ENCODE data around the gene NBEAL2. TPM values are rescaled to one million over a fixed set of nuclear protein-coding genes. Genes with fewer than 3 reads are reported as not detected.

Gene NBEAL2
- total RNA-seq, 1 donor = 3.5 TPM

DNA sequence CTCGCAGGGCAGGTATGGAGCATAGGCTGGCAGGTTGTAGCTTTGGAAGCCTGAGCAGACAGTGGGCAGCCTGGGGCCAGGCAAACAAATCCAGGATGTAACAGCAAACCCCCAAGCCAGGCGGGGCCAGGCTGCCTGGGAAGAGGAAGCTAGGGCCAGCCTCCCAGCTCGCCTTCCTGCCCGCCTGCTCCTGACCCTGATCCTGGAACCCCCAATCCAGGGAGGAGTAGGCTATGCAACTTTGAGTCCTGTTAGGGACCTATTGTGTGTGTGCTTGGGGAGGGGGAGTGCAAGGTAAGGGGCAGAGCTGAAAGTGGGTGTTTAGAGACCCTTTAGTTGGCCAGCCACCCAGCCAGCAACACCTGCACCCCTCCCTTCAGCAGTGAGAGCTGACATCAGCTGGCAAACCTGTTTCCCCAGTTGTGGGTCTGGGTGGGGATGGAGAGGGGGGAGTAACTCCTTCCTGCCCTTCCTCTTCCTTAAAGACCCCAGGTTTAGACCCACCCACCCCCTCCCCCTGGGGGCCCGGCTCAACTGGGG lies 2.5 kb downstream of the NBEAL2 start:
- H3K4me3 ChIP-seq (ENCODE audit: low read depth, low read length) = no peak overlapping the region
- no peak for DNase-seq (ENCODE audit: low read depth)
- TF ChIP-seq, protein P1, sequence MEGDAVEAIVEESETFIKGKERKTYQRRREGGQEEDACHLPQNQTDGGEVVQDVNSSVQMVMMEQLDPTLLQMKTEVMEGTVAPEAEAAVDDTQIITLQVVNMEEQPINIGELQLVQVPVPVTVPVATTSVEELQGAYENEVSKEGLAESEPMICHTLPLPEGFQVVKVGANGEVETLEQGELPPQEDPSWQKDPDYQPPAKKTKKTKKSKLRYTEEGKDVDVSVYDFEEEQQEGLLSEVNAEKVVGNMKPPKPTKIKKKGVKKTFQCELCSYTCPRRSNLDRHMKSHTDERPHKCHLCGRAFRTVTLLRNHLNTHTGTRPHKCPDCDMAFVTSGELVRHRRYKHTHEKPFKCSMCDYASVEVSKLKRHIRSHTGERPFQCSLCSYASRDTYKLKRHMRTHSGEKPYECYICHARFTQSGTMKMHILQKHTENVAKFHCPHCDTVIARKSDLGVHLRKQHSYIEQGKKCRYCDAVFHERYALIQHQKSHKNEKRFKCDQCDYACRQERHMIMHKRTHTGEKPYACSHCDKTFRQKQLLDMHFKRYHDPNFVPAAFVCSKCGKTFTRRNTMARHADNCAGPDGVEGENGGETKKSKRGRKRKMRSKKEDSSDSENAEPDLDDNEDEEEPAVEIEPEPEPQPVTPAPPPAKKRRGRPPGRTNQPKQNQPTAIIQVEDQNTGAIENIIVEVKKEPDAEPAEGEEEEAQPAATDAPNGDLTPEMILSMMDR (IDR thresholded peaks at IDR 0.05; ENCODE audit: insufficient read depth, low read depth, low read length) = no peak

DNA sequence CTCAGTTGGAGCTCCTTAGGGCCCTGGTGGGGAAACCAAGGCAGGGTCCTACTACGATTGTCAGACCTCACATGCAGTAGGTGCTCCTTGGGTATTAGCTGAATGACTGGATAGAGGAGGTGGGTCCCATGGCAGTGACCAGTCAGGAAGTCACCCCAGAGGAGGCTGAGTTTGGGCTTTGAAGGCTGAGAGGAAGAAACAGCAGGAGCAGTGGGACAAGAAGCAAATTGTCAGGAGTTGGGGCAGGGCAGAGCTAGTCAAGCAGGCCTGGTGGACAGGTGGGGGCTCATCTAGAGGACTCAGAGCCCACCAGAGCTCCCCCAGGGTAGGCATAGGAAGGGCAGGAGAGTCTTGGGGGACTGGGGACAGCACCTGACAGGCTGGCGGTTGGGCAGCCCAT lies 3.1 kb downstream of the NBEAL2 start:
- H3K4me3 ChIP-seq (ENCODE audit: low read depth, low read length) = no peak overlapping the region
- TF ChIP-seq, protein P1 (IDR thresholded peaks at IDR 0.05; ENCODE audit: insufficient read depth, low read depth, low read length) = no peak
- DNase-seq (ENCODE audit: low read depth) = no peak

DNA sequence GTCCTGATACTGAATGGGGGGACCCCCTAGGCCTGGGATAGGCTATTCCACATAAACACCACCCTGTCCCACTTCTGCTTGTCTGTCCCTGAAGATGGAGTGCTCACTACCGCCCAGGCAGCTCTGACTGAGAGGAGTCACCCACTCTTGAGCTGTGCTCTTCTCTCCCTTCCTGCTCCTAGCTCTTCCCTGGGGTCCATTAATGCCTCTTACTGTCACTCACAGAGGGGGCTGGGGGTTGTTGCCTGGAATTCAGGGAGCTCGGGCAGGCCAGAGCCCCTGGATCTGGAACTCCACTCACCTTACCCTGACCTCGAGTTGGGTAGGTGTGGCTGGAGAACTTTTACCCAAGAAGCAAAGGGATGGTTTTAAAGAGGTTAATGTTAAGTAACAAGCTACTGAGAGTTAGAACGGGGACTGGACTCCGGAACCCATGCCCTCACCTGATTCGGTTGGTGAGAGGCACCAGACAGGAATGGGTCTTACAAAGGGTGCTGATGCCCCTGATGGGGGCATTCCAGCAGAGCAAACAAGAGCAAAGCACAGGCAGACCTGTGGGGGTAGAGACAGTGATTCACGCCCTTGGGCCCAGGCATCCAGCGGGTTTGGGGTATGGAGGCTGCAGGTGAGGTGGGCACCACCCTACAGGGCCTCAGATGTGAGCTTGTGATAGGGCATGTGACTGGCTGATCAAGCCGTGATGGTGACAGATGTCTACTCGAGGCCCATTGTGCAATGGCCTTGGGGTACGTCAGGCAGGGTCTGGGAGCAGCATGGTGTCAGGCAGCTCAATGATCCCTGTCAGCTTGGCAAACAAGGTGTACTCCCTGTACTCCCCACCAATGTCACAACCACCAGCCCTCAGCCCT lies 5.4 kb downstream of the NBEAL2 start:
- no peak overlapping the region for H3K4me3 ChIP-seq (ENCODE audit: low read depth, low read length)
- no peak for DNase-seq (ENCODE audit: low read depth)
- TF ChIP-seq, protein P1 (IDR thresholded peaks at IDR 0.05; ENCODE audit: insufficient read depth, low read depth, low read length) = no peak

DNA sequence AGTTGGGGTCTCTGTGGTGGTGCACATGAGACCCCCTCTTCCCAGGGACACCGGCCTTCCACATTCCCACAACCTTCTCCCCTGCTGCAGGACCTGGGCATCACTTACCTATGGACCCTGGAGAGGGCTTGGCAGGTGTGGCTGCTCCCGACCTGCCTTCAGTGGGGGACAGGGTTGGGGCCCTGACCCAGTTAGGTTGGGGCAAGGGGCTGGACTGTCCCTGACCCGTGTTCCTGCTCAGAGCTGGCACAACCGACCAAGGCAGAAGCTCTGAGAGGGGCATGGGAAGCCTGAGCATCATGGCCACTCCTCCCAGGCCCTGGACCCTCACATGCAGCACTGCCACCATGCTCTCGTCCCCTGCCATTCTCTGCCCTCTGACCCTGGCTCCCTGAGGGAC lies 6.1 kb downstream of the NBEAL2 start:
- DNase-seq (ENCODE audit: low read depth) = no peak
- TF ChIP-seq, protein P1 (IDR thresholded peaks at IDR 0.05; ENCODE audit: insufficient read depth, low read depth, low read length) = no peak
- no peak overlapping the region for H3K4me3 ChIP-seq (ENCODE audit: low read depth, low read length)

DNA sequence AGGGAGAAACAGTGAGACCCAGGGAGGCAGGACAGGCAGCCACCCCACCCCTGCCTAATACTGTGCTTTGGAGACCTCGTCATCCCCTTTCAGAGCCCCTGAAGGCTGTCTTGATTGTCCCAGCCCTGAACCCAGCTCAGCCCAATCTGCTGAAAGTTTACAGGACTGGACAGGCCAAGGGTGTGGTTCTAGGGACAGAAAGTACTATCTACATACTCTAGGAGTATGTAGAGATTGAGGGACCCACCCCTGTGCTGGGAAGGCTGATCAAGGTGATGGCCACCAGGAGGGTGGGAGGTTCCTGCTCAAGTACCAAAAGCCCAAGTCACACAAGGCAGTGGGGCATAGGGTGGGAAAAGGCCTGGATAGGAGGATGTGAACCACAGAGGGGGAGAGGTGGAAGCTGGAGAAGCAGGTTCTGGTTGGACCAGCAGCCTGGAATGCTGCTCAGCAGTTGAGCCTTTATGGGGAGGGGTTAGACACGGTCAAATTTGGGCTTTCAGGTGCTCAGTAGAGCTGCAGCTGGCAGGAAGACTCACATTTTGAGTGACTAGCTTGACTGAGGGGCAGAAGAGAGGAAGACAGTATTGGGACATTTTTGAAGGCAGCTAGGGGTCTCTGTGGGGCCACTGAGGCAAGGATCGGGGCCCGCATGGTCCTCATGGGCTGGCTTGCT lies 6.7 kb downstream of the NBEAL2 start:
- TF ChIP-seq, protein P1 (IDR thresholded peaks at IDR 0.05; ENCODE audit: insufficient read depth, low read depth, low read length) = no peak

DNA sequence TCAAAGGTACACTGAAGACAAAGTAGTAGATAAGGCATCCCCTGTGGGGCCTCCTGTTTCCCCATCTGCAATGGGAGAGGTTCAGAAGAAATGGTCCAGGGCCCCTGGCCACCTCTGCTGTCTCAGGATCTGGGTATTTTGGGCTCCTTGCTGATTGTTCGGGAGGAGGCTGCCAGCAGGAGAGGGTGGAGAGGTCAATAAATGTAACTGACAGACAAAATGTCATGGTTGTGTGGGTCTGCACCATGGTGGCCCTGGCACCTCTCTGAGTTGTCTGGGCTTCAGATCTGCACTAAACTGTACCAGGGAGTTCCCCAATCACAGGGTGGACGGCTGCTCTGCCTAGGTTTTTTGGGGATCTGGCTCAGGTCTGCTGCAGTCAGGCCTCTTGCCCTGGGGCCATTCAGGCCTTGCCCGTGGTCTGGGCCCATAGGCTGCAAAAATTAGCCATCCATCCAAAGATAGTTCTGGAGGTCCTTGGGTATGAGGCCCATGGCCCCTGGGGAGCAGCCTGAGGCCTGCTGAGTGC lies 7.4 kb downstream of the NBEAL2 start:
- no peak overlapping the region for H3K4me3 ChIP-seq (ENCODE audit: low read depth, low read length)
- TF ChIP-seq, protein P1 (IDR thresholded peaks at IDR 0.05; ENCODE audit: insufficient read depth, low read depth, low read length) = no peak
- no peak for DNase-seq (ENCODE audit: low read depth)

More for the DNA sequence above, 6.7 kb downstream of the NBEAL2 start:
- no peak overlapping the region for H3K4me3 ChIP-seq (ENCODE audit: low read depth, low read length)
- no peak for DNase-seq (ENCODE audit: low read depth)
